HepG2 (cell line): ENCODE results near the gene ST13. TPM values are rescaled to one million over a fixed set of nuclear protein-coding genes. Genes with fewer than 3 reads are reported as not detected.
A peak's percentile ranks its signal among the peaks of the same experiment; 100 is the strongest.

Source experiments
- ATF7-NPFF ChIP-seq: sonication (generic); formaldehyde crosslinking; IDR thresholded peaks from 2 replicates; pipeline ENCODE4 v1.8.1; 2023; ENCODE audit warnings: mild to moderate bottlenecking, low read depth, missing genetic modification reagents, moderate library complexity
- CBX1 ChIP-seq: IDR thresholded peaks from one replicate; pipeline ENCODE4 v1.6.1; 2016; ENCODE audit warnings: antibody characterized with exemption, low read depth
- CENPX ChIP-seq: sonication (generic); formaldehyde crosslinking; IDR thresholded peaks from 2 replicates; pipeline ENCODE4 v1.9.0; 2021; ENCODE audit warnings: mild to moderate bottlenecking, missing genetic modification reagents, moderate library complexity
- CREM ChIP-seq, 2 experiments: sonication (generic) in 1 of 2; formaldehyde crosslinking in 1 of 2; IDR thresholded peaks; 2 replicates each; pipeline versions ENCODE4 v1.4.0 to v1.6.1; 2016 to 2020; ENCODE audit warnings: antibody characterized with exemption in 1 of 2, mild to moderate bottlenecking in 1 of 2, missing genetic modification reagents in 1 of 2
- EHMT2 ChIP-seq: fragments of 200-600 bp; sonication (generic); IDR thresholded peaks from 2 replicates; pipeline ENCODE4 v1.7.0; 2017; ENCODE audit warnings: antibody characterized with exemption, low read depth, low read length, borderline replicate concordance
- MXD1 ChIP-seq: sonication (generic); formaldehyde crosslinking; IDR thresholded peaks from 2 replicates; pipeline ENCODE4 v1.4.0; 2020; ENCODE audit warnings: mild to moderate bottlenecking, missing genetic modification reagents
- NFIC ChIP-seq: IDR thresholded peaks from 2 replicates; pipeline ENCODE4 v1.6.1; 2012; ENCODE audit warnings: mild to moderate bottlenecking, low read length, inconsistent platforms
- NONO ChIP-seq, 2 experiments: fragments of 450-650 bp in 1 of 2; sonication (generic) in 1 of 2; formaldehyde crosslinking in 1 of 2; IDR thresholded peaks in 1 of 2; conservative IDR thresholded peaks in 1 of 2; 2 replicates each; pipeline versions ENCODE4 v1.6.1 to v1.8.0; 2017 to 2022; ENCODE audit warnings: mild to moderate bottlenecking in 1 of 2, missing genetic modification reagents in 1 of 2, moderate library complexity in 1 of 2
- POGZ ChIP-seq: sonication (generic); formaldehyde crosslinking; IDR thresholded peaks from 2 replicates; pipeline ENCODE4 v1.4.0; 2020; ENCODE audit warnings: mild to moderate bottlenecking, missing genetic modification reagents
- PRDM4 ChIP-seq: sonication (generic); formaldehyde crosslinking; IDR thresholded peaks from 2 replicates; pipeline ENCODE4 v1.9.0; 2021; ENCODE audit warnings: missing genetic modification reagents, borderline replicate concordance
- TBL1XR1 ChIP-seq: fragments of 150-350 bp; IDR thresholded peaks from 2 replicates; pipeline ENCODE4 v1.6.1; 2014; ENCODE audit warnings: borderline replicate concordance, low read length; ENCODE audit not compliant: partially characterized antibody
- TERF1 ChIP-seq: sonication (generic); formaldehyde crosslinking; IDR thresholded peaks from 2 replicates; pipeline ENCODE4 v1.8.0; 2022; ENCODE audit warnings: mild to moderate bottlenecking, missing genetic modification reagents, moderate library complexity
- ZBTB44 ChIP-seq: sonication (generic); formaldehyde crosslinking; IDR thresholded peaks from 2 replicates; pipeline ENCODE4 v1.4.0; 2020; ENCODE audit warnings: missing genetic modification reagents
- ZMYM4 ChIP-seq: sonication (generic); formaldehyde crosslinking; IDR thresholded peaks from 2 replicates; pipeline ENCODE4 v1.8.1; 2023; ENCODE audit warnings: mild to moderate bottlenecking, missing genetic modification reagents
- ZNF207 ChIP-seq: fragments of 450-650 bp; IDR thresholded peaks from 2 replicates; pipeline ENCODE4 v1.6.1; 2016; ENCODE audit warnings: antibody characterized with exemption, borderline replicate concordance
- ZNF24 ChIP-seq: fragments of 450-650 bp; IDR thresholded peaks from 2 replicates; pipeline ENCODE4 v1.6.1; 2017; ENCODE audit warnings: antibody characterized with exemption, mild to moderate bottlenecking
- ZNF543 ChIP-seq: sonication (generic); formaldehyde crosslinking; IDR thresholded peaks from 2 replicates; pipeline ENCODE4 v1.4.0; 2020; ENCODE audit warnings: mild to moderate bottlenecking, missing genetic modification reagents
- ZNF564 ChIP-seq: sonication (generic); formaldehyde crosslinking; IDR thresholded peaks from 2 replicates; pipeline ENCODE4 v1.8.1; 2023; ENCODE audit warnings: mild to moderate bottlenecking, missing genetic modification reagents
- ZNF672 ChIP-seq: sonication (generic); formaldehyde crosslinking; IDR thresholded peaks from 2 replicates; pipeline ENCODE4 v1.8.1; 2022; ENCODE audit warnings: missing genetic modification reagents
- ZNF7 ChIP-seq: IDR thresholded peaks from 2 replicates; pipeline ENCODE4 v1.6.1; 2016; ENCODE audit warnings: missing biosample characterization, missing genetic modification reagents
- ZNF761 ChIP-seq: sonication (generic); formaldehyde crosslinking; conservative IDR thresholded peaks from 2 replicates; pipeline ENCODE4 v1.4.0; 2020; ENCODE audit warnings: mild to moderate bottlenecking, missing genetic modification reagents
- polyA plus RNA-seq, 8 experiments: library from polyadenylated mRNA; depleted of rRNA in 3 of 8; stranded (reverse) in 7 of 8; unstranded in 1 of 8; fragments of >200 nt; fragmentation: Illumina TruSeq in 4 of 8; extraction: Trizol in 4 of 8; gene quantifications; 2 replicates each; pipeline versions ENCODE4 v1.2.1 to v1.2.3, GENCODE V29; 2011 to 2016; ENCODE audit warnings: low read depth in 4 of 8, missing spikeins in 1 of 8, mixed read lengths in 1 of 8; ENCODE audit not compliant: insufficient read depth in 1 of 8
- total RNA-seq, 5 experiments: library from RNA; depleted of rRNA; stranded (reverse); fragments of >200 nt; fragmentation: Illumina TruSeq; extraction: Trizol; gene quantifications; 2 replicates each; pipeline ENCODE4 v1.2.3, GENCODE V29; 2016; ENCODE audit warnings: low read depth in 1 of 5

Gene ST13
- total and polyA plus RNA-seq, 2 of the 13 experiments (the other 11 are each of a cell fraction or from before 2014, with no cell fraction given): 110 to 274 TPM

- no peak for TF ChIP-seq PRDM4 (CRISPR knock-in tag)
- TF ChIP-seq ZNF207: no peak
- TF ChIP-seq NONO (IDR thresholded peaks at IDR 0.05): no peak
- TF ChIP-seq NONO (CRISPR knock-in tag; conservative IDR thresholded peaks at IDR 0.05): peak; percentile 81
- TF ChIP-seq NFIC: no peak
- peak; percentile 98 for TF ChIP-seq ZNF564
- TF ChIP-seq ZBTB44: 0 out of 2 replicates have a peak, but pooled peaks have one; percentile 36
- no peak for TF ChIP-seq CBX1
- TF ChIP-seq ZNF672 (CRISPR knock-in tag): no peak
- TF ChIP-seq POGZ (CRISPR knock-in tag): peak; percentile 64
- TF ChIP-seq ZNF543 (CRISPR knock-in tag): peak; percentile 79; the same call in 1 of the 2 replicates
- no peak; the same call in 1 of the 2 replicates for TF ChIP-seq ZNF7 (CRISPR knock-in tag)
- peak; percentile 37 for TF ChIP-seq TBL1XR1
- no peak for TF ChIP-seq ZNF24
- TF ChIP-seq ZMYM4 (CRISPR knock-in tag): peak; percentile 81
- no peak for TF ChIP-seq CENPX (CRISPR knock-in tag)
- TF ChIP-seq ZNF761 (CRISPR knock-in tag): peak; percentile 89; the same call in 1 of the 2 replicates
- TF ChIP-seq EHMT2: no peak
- peak; percentile 98 for TF ChIP-seq CREM (IDR thresholded peaks at IDR 0.05)
- peak; percentile 68 for TF ChIP-seq CREM (CRISPR knock-in tag; IDR thresholded peaks at IDR 0.05)
- TF ChIP-seq TERF1 (CRISPR knock-in tag): peak; percentile 82; the same call in 1 of the 2 replicates
- no peak for TF ChIP-seq MXD1 (CRISPR knock-in tag)
- TF ChIP-seq ATF7-NPFF: no peak; the same call in 1 of the 2 replicates
Measured at GRCh38 chr22:40856513-40857308, at the start of gene ST13, which contains the start of gene XPNPEP3 (continued).
